SW 1271 (cell line): ENCODE measurements around the gene CCR9.

Experiments
- DNase-seq, 2 experiments: peaks; one replicate each; lab custom pipeline; 2025; lab: John Stamatoyannopoulos, UW

CCR9 gene

DNA sequence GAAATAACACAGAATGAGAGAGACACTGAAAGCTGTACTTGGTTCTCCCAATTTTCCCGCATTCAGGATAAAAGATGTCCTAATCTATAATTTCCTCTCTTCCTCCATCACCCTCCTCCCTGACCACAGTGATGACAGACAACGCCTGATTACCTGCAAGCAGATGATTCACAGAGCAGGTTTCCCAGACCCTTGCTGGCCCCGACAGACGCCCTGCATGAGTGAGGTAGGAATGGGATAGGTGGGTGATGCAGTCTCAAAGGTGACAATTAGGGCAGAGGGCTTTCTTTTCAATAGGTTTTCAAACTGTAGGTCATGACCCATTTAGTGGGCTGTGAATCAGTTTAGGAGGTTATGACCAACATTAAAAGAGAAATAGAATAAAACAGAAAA, 51.7 kb downstream of the CCR9 start:
- no peak for DNase-seq

DNA sequence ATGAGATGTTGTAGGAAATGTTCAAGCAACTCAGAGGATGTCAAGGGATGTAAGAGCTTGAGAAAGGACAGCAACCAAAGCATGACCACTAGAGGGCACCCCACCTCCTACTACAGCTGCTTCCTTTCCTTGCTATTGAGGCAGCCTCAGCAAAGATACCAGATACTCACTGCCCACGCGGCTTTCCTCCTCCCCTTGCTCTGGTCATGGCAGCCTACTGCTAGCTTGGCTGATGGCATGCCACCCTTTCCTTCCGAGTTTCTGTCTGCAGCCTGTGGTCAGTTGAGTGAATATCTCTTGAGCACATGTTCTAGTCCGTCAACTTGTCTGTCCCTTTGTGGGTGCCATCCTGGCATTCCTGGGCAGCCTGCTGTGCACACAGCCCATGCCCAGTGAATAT, 52.5 kb downstream of the CCR9 start:
- peak; percentile 7 to 64 for DNase-seq

DNA sequence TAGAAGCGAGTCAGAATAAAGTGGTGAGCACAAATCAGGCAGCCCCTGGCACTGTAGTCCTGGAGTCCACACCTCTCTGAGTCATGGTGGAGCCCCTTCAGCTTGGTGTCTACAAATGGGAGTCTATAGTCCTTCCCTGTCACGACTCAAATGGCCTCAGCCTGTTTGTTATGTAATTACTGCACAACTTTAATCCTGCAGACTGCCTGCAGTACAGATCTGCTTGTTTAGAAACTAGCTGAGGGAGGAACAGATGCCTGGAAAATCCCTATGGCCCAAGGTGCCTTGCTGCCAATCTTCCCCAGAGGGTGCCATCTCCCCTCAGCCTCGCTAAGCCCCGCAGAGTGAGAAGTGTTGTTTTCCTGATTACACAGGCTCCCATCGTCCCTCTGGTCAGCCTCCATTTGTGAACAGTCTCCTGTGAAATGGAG, 53.0 kb downstream of the CCR9 start:
- DNase-seq, result no peak

DNA sequence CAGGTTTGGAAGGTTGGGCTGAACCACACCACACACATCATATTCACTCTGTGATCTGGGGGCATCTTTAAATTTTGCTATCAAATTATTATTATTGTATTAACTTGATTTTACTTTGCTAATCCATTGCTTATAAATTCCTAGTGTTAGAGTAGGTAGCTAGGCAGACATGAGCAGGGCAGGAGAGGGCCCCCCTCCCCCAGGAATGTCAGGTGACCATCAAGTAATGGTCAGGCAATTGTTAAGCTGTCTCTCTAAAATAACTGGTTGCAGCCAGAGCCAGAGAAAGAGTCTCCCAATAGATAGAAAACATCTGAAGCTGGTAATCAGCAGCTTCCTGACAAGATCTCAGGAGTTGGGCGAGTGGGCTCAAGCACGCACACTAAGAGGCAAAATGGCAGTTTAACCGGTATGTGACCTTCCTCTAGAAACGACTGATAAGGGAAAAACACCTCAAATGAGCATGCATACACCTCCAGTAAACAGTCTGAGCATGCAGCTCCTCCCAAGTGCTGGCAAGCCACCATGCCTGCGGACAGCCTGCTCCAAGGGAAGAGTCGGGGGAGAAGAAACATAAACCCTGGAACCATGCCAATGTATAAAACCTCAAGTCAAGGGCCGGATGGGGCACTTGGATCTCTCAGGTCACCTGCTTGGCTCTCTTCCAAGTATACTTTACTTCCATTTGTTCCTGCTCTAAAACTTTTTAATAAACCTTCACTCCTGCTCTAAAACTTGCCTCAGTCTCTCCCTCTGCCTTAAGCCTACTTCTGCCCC, 53.8 kb downstream of the CCR9 start:
- DNase-seq, result no peak

- no peak for DNase-seq
Measured at GRCh38 chr3:45940781-45941365, 54.5 kb downstream of the CCR9 start.

- DNase-seq, result no peak
Measured at GRCh38 chr3:45942051-45942825, 55.9 kb downstream of the CCR9 start.

- DNase-seq, result no peak
Measured at GRCh38 chr3:45943207-45943846, 57.0 kb downstream of the CCR9 start, which contains the start of gene CXCR6. TSS of gene CXCR6 (plus strand) at chr3:45943464. CDS start at chr3:45946482, 3,018 bp downstream.

DNA sequence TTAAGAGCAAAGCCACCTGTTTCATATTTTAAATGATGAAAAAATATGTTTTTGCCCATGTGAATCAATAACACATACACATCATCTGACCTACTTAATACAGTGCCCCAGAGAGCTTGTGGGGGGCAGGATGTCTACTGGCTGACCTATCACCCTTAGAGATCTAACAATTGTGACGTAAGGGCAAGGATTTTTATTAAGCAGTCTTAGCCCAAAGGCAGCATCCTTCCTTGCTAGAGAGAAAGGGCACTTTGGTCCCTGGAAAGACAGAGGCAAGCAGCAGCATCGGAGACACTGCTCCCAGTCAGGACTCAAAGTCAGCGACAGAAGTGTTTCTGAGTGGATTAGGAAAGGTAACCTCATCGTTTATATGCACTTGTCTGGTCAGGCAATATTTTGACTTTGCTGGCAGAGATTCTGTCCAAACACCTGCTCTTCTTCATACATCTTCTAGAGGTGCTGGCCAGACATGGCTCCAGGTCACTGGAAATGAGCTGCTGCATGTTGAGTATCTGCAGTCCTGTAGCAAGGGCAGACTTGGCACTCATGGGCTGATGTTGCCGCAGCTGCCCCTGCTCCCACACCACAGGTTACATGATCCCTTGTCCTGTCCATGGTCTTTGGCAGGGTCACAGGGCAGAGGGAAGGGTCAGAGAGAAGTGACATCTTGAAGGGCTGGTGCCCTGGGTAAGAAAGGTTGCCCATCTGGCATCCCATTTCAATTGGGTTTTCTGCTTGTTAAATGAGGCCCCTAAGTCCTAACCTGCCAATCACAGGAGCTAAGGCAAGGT, 58.7 kb downstream of the CCR9 start:
- DNase-seq, result no peak

- DNase-seq, result no peak
Measured at GRCh38 chr3:45946307-45946706, 60.0 kb downstream of the CCR9 start.

- DNase-seq, result no peak
Measured at GRCh38 chr3:45946875-45947274, 60.5 kb downstream of the CCR9 start.

DNA sequence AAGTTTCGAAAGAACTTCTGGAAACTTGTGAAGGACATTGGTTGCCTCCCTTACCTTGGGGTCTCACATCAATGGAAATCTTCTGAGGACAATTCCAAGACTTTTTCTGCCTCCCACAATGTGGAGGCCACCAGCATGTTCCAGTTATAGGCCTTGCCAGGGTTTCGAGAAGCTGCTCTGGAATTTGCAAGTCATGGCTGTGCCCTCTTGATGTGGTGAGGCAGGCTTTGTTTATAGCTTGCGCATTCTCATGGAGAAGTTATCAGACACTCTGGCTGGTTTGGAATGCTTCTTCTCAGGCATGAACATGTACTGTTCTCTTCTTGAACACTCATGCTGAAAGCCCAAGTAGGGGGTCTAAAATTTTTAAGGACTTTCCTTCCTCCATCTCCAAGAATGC, 61.0 kb downstream of the CCR9 start:
- DNase-seq, result no peak

- no peak for DNase-seq
Measured at GRCh38 chr3:45948311-45948781, 62.0 kb downstream of the CCR9 start.

DNA sequence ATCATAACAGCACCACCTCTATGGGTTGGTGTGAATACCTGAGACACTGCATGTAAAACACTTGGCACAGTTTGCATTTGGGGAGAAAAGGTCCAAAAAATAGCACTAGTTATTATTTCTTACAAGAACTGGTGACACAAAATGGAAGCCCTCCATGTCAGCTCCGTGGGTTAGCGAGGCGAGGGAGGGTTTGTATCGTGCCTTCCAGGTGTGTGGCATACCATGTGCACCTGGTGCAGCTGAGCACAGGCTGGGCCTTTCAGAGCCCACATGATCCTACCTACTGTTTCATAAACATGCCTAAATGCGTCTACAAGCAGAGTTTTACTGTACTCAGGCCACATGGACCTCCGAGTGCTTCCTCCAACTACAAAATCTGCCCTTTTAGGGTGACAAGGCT, 62.5 kb downstream of the CCR9 start:
- DNase-seq, result no peak

DNA sequence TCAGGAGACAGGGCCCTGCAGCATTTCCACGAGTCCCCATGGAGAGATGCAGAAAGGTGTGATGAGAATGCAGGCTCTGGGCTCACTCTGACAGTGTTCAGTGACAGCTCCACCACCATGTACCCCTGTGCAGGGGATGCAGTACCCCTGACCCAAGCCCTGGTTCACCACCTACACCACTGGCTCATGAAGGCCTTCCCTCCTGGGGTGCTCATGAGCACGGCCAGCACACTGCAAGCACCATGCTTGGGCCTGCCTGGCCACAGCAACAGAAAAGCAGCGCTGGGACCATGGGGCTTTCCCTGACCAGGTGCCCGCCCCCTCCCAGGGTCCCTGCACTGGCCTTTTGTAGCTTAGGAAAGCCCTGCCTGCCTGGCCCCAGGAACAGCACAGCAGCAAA, 63.1 kb downstream of the CCR9 start:
- no peak for DNase-seq

GRCh38 chr3:45950131-45950530, 63.8 kb downstream of the CCR9 start:
- DNase-seq, result no peak

- DNase-seq, result no peak
Measured at GRCh38 chr3:45950686-45951600, 64.6 kb downstream of the CCR9 start.

GRCh38 chr3:45951946-45952345, 65.6 kb downstream of the CCR9 start:
- DNase-seq, result no peak

DNA sequence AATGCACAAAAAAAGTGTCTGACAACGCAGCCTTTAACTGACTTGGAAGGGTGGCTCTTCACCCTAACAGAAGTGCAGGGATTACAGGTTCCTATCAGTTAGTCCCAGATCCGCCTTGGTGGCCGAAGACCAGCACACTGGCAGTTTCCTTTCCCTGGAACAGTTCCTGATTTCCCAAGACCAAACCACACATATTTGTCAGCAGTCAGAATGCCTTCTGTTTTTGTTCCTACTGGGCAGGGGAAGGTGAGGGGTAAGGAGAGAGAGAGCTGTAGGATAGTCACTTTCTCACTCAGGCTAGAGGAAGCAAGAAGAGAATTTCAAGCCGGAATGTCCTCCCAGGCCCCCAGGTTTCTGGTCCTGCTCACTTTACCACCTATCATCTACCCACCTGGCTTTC, 66.1 kb downstream of the CCR9 start:
- no peak for DNase-seq
